Testis (tissue), 3 donors: ENCODE results near the gene RGS17. TPM values are rescaled to one million over a fixed set of nuclear protein-coding genes. Genes with fewer than 3 reads are reported as not detected.

Experiments
- DNase-seq: peaks from one replicate; pipeline ENCODE4 v3.0.0-alpha.2; 2019
- H3K27ac ChIP-seq, 2 donors: fragments of 200-600 bp; sonication (generic); one replicate each; pipeline ENCODE4 v1.5.1; 2019
- H3K27me3 ChIP-seq: fragments of 200-600 bp; sonication (generic); one replicate; pipeline ENCODE4 v1.5.1; 2019
- H3K36me3 ChIP-seq: fragments of 200-600 bp; sonication (generic); one replicate; pipeline ENCODE4 v1.5.1; 2017; ENCODE audit warnings: low read depth; ENCODE audit errors: missing control alignments
- H3K4me1 ChIP-seq: fragments of 200-600 bp; sonication (generic); one replicate; pipeline ENCODE4 v1.5.1; 2019
- H3K4me3 ChIP-seq, 2 donors: fragments of 200-600 bp; sonication (generic); one replicate each; pipeline ENCODE4 v1.5.1; 2017 to 2019
- H3K9me3 ChIP-seq: fragments of 200-600 bp; sonication (generic); one replicate; pipeline ENCODE4 v1.5.1; 2017
- CTCF ChIP-seq, 3 experiments: fragments of 450-650 bp in 2 of 3; fragments of 200-600 bp in 1 of 3; sonication (generic) in 1 of 3; IDR thresholded peaks; one replicate each; pipeline ENCODE4 v1.5.1; 2016 to 2019; ENCODE audit warnings: antibody characterized with exemption in 3 of 3, mild to moderate bottlenecking in 2 of 3, moderate library complexity in 1 of 3
- POLR2A ChIP-seq: fragments of 450-650 bp; IDR thresholded peaks from one replicate; pipeline ENCODE4 v1.6.1; 2017; ENCODE audit warnings: antibody characterized with exemption, mild to moderate bottlenecking, moderate library complexity
- WGBS, 2 donors: methylation state at CpG; one replicate each; pipeline ENCODE4 v1.1.5; 2018; 5-methylcytosine and 5-hydroxymethylcytosine counted together
- intact Hi-C: fragments of 100-400 bp; cut with DNase I; formaldehyde crosslinking; loops from one replicate; pipeline ENCODE4 v1.15.1; 2023; ENCODE audit warnings: low total_unique reads
- polyA plus RNA-seq: library from polyadenylated mRNA; stranded (reverse); fragments of 350-450 nt; fragmentation: Illumina TruSeq; extraction: RNeasy Lipid Tissue Mini Kit (QIAGEN cat#74804); gene quantifications from one replicate; pipeline ENCODE4 v1.2.3, GENCODE V29; 2014; ENCODE audit warnings: low read depth, low replicate concordance; ENCODE audit not compliant: insufficient read depth
- total RNA-seq, 2 donors: library from RNA; depleted of rRNA; stranded (reverse); fragments of >200 nt; gene quantifications; one replicate each; pipeline ENCODE4 v1.2.3, GENCODE V29; 2016

The RGS17 gene
- total and polyA plus RNA-seq, 3 donors from 2014 or later: 0.65 to 4.5 (median 3.1) TPM

GRCh38 chr6:153051801-153052200 lies 79.3 kb downstream of the RGS17 start:
- intact Hi-C loops: no loop called here
- Histone ChIP-seq H3K27ac (no peak overlapping the region), H3K9me3 (no peaks in the 10 kb centered on the region), H3K4me3 (no peak overlapping the region), H3K36me3 (no peaks in the 10 kb centered on the region), H3K4me1 (no peaks in the 10 kb centered on the region), H3K27me3 (no peaks in the 10 kb centered on the region)
- TF ChIP-seq CTCF (IDR thresholded peaks at IDR 0.05) (no peak), POLR2A (no peak)
- no peak for DNase-seq

GRCh38 chr6:153048631-153049030 lies 82.5 kb downstream of the RGS17 start:
- Histone ChIP-seq H3K27ac (no peak overlapping the region), H3K27me3 (no peaks in the 10 kb centered on the region), H3K36me3 (no peaks in the 10 kb centered on the region), H3K9me3 (no peaks in the 10 kb centered on the region), H3K4me3 (no peak overlapping the region), H3K4me1 (no peaks in the 10 kb centered on the region)
- 91 to 94% methylated on average over 3 of the region's 3 CpGs for WGBS, 2 donors
- intact Hi-C loops: no loop called here
- DNase-seq: no peak
- no peak for TF ChIP-seq CTCF (IDR thresholded peaks at IDR 0.05)
- TF ChIP-seq POLR2A: no peak

- 50 to 69% methylated on average over 2 of the region's 2 CpGs for WGBS, 2 donors
- Histone ChIP-seq H3K27me3 (no peaks in the 10 kb centered on the region), H3K4me3 (no peak overlapping the region), H3K9me3 (no peaks in the 10 kb centered on the region), H3K36me3 (no peaks in the 10 kb centered on the region), H3K27ac (no peak overlapping the region), H3K4me1 (no peaks in the 10 kb centered on the region)
- TF ChIP-seq POLR2A (no peak), CTCF (IDR thresholded peaks at IDR 0.05) (no peak)
- DNase-seq: no peak
- intact Hi-C loops: no loop called here
Measured at GRCh38 chr6:153047386-153047785, 83.7 kb downstream of the RGS17 start.

- intact Hi-C loops: no loop called here
- Histone ChIP-seq H3K36me3 (no peaks in the 10 kb centered on the region), H3K27ac (no peak overlapping the region), H3K4me3 (no peak overlapping the region), H3K27me3 (no peaks in the 10 kb centered on the region), H3K9me3 (no peaks in the 10 kb centered on the region), H3K4me1 (no peaks in the 10 kb centered on the region)
- DNase-seq: no peak
- no peak for TF ChIP-seq CTCF (IDR thresholded peaks at IDR 0.05)
- TF ChIP-seq POLR2A: no peak
Measured at GRCh38 chr6:153045271-153045670, 85.8 kb downstream of the RGS17 start.

- no peak overlapping the region for H3K4me3 ChIP-seq
- WGBS, 2 donors: 86% methylated on average over 4 of the region's 4 CpGs
- no peaks in the 10 kb centered on the region for H3K4me1 ChIP-seq
- no peaks in the 10 kb centered on the region for H3K9me3 ChIP-seq
- no peak overlapping the region for H3K27ac ChIP-seq
- intact Hi-C loops: no loop called here
- no peak for DNase-seq
- no peaks in the 10 kb centered on the region for H3K36me3 ChIP-seq
- no peak for TF ChIP-seq POLR2A
- TF ChIP-seq CTCF (IDR thresholded peaks at IDR 0.05): no peak
- H3K27me3 ChIP-seq: no peaks in the 10 kb centered on the region
Measured at GRCh38 chr6:153044295-153044694, 86.8 kb downstream of the RGS17 start.
